OCI-LY3 (cell line): ENCODE results near the gene BRWD1.

Experiments used
- EZH2phosphoT487 ChIP-seq: fragments of 200-600 bp; shearing (Covaris generic); IDR thresholded peaks from 2 replicates; pipeline ENCODE4 v1.6.1; 2018; ENCODE audit warnings: antibody characterized with exemption, mixed run types, low read depth
- TF ChIP-seq, protein P1 (sequence below): fragments of 200-600, 300-600 bp; sonication (generic); IDR thresholded peaks from 2 replicates; pipeline ENCODE4 v1.5.1; 2014; ENCODE audit warnings: antibody characterized with exemption, low read length, low read depth

DNA sequence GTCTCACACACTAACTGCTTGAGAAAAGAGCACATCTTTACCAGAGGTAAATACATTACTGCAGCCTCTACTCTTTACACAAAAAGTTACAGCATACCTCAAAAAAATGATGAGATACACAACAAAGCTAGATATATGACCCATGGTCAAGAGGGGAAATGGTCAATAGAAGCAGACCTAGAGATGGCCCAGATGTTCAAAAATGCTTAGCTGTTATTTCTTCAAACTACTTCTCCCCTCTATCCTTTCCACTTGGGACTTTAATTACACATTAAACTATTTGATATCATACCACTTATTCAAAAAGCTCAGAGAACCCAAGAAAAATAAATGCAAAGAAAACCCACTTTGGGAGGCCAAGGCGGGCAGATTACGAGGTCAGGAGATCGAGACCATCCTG, 12.8 kb downstream of the BRWD1 start:
- TF ChIP-seq, protein P1, sequence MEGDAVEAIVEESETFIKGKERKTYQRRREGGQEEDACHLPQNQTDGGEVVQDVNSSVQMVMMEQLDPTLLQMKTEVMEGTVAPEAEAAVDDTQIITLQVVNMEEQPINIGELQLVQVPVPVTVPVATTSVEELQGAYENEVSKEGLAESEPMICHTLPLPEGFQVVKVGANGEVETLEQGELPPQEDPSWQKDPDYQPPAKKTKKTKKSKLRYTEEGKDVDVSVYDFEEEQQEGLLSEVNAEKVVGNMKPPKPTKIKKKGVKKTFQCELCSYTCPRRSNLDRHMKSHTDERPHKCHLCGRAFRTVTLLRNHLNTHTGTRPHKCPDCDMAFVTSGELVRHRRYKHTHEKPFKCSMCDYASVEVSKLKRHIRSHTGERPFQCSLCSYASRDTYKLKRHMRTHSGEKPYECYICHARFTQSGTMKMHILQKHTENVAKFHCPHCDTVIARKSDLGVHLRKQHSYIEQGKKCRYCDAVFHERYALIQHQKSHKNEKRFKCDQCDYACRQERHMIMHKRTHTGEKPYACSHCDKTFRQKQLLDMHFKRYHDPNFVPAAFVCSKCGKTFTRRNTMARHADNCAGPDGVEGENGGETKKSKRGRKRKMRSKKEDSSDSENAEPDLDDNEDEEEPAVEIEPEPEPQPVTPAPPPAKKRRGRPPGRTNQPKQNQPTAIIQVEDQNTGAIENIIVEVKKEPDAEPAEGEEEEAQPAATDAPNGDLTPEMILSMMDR, result no peak
- no peak for TF ChIP-seq EZH2phosphoT487
